ENCODE results near the gene APAF1. TPM values are rescaled to one million over a fixed set of nuclear protein-coding genes. Genes with fewer than 3 reads are reported as not detected.
"Not testable (repeated sequence)": the region's sequence is repeated elsewhere in the genome, so short reads cannot be mapped to it uniquely, and the experiment has no call there.

Gene APAF1
- total RNA-seq, 1 donor from 2014 or later = 41.2 TPM

- DNase-seq (ENCODE audit: low spot score) = no peak
These were observed 107.6 kb downstream of the APAF1 start for GRCh38 chr12:98752726-98753125.

- no peak for DNase-seq (ENCODE audit: low spot score)
These were observed 109.0 kb downstream of the APAF1 start for GRCh38 chr12:98754095-98754494.

GRCh38 chr12:98755855-98756254 lies 110.8 kb downstream of the APAF1 start:
- DNase-seq (ENCODE audit: low spot score) = not testable (repeated sequence)

- DNase-seq (ENCODE audit: low spot score) = no peak
These were observed 112.4 kb downstream of the APAF1 start for GRCh38 chr12:98757455-98757854.

- no peak for DNase-seq (ENCODE audit: low spot score)
These were observed 113.2 kb downstream of the APAF1 start for GRCh38 chr12:98758331-98758730.

- DNase-seq (ENCODE audit: low spot score) = no peak
These were observed 118.6 kb downstream of the APAF1 start for GRCh38 chr12:98763656-98764055.

GRCh38 chr12:98767248-98767647 lies 122.2 kb downstream of the APAF1 start:
- no peak for DNase-seq (ENCODE audit: low spot score)

GRCh38 chr12:98769068-98769467 lies 124.0 kb downstream of the APAF1 start:
- peak; percentile 59 for DNase-seq (ENCODE audit: low spot score)

GRCh38 chr12:98770230-98770629 lies 125.1 kb downstream of the APAF1 start:
- DNase-seq (ENCODE audit: low spot score) = no peak

- DNase-seq (ENCODE audit: low spot score) = no peak
These were observed 127.0 kb downstream of the APAF1 start for GRCh38 chr12:98771811-98772752.

GRCh38 chr12:98772818-98773217 lies 127.7 kb downstream of the APAF1 start:
- DNase-seq (ENCODE audit: low spot score) = no peak

- DNase-seq (ENCODE audit: low spot score) = no peak
These were observed 135.2 kb downstream of the APAF1 start for GRCh38 chr12:98780261-98780660.

GRCh38 chr12:98783420-98783819 lies 138.3 kb downstream of the APAF1 start:
- DNase-seq (ENCODE audit: low spot score) = no peak

Other genes with a start within 250 kb of the APAF1 start
- gene TMPO, start 129.7 kb upstream of the APAF1 start, total RNA-seq (ENCODE audit: insufficient read depth, low replicate concordance) = 155 TPM
- gene SLC25A3, start 51.6 kb upstream of the APAF1 start, total RNA-seq (ENCODE audit: insufficient read depth, low replicate concordance) = 310 TPM
- gene IKBIP, start 502 bp upstream of the APAF1 start, total RNA-seq (ENCODE audit: insufficient read depth, low replicate concordance) = 66.4 TPM

Measured in umbilical cord (tissue), 2 donors.